H54 (cell line): ENCODE measurements around the gene PRAC1.
"Not testable (repeated sequence)": the region's sequence is repeated elsewhere in the genome, so short reads cannot be mapped to it uniquely, and the experiment has no call there.

Source experiments
- DNase-seq: peaks from one replicate; pipeline ENCODE4 v3.0.0; 2011; ENCODE audit warnings: low spot score, mixed read lengths; ENCODE audit not compliant: insufficient read length
- FAIRE-seq: peaks from 3 replicates; lab custom pipeline; 2011; peaks lifted over from hg19 to GRCh38; lab: Jason Lieb, UNC
- POLR2A ChIP-seq: IDR thresholded peaks from 2 replicates; pipeline ENCODE4 v1.6.1; 2011; ENCODE audit warnings: low read depth, mild to moderate bottlenecking, low read length

PRAC1 gene

GRCh38 chr17:48717367-48718226, 4.7 kb downstream of the PRAC1 start:
- DNase-seq (no peak), FAIRE-seq (no peak)
- no peak for TF ChIP-seq POLR2A

DNA sequence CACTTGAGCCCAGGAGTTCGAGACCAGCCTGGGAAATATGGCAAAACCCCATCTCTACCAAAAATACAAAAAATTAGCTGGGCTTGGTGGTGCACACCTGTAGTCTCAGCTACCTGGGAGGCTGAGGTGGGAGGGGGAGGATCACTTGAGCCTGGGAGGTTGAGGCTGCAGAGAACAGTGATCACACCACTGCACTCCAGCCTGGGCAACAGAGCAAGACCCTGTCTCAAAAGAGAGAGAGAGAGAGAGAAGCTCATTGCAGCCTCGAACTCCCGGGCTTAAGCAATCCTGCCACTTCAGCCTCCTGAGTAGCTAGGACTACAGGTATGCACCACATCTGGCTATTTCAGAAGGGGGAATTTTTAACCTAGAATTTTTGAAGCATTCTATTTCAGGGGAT, 5.8 kb downstream of the PRAC1 start:
- FAIRE-seq, DNase-seq: not testable (repeated sequence)

- no peak for TF ChIP-seq POLR2A
- no peak for DNase-seq
- FAIRE-seq, result no peak
Observed at GRCh38 chr17:48715496-48716399, 6.6 kb downstream of the PRAC1 start.

GRCh38 chr17:48711128-48711527, 11.2 kb downstream of the PRAC1 start:
- DNase-seq (no peak), FAIRE-seq (no peak)
- TF ChIP-seq POLR2A, result no peak

GRCh38 chr17:48704361-48705248, 17.7 kb downstream of the PRAC1 start:
- FAIRE-seq, result no peak
- no peak for DNase-seq
- TF ChIP-seq POLR2A, result no peak

DNA sequence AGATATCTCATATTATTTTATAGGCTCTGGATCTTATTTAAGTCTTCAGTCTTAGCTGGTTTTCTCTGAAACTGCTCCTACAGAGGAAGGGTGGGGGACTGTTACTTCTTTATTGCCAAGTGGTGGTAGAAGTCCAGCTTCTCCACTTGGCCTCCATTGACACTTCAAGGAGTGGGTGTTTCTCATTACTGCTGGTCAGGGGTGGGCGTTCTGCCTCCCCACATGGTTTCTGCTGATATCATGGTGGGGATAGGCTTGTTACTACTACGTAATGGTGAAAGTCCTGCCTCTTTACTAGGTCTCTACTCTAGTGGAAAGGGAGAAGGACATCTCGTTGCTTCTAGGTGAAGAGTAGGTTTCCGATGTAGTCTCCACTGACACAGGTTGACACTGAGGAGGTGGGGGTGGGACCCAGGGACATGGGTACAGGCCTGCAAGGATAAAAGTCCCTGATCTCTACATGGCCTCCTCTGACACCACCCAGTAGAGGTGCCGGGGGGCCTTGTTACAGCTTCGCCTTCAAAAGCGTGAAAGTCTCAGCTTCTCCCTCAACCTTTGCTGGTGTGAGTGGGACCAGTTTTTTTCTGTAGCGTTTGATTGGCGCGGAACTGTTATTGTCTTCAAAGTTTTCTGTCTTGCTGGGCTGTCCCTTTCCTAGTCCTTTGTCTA, 20.3 kb downstream of the PRAC1 start:
- DNase-seq, result no peak
- no peak for TF ChIP-seq POLR2A
- no peak for FAIRE-seq

- FAIRE-seq (no peak), DNase-seq (no peak)
- no peak for TF ChIP-seq POLR2A
Observed at GRCh38 chr17:48693178-48693577, 29.1 kb downstream of the PRAC1 start.

GRCh38 chr17:48692049-48692448, 30.3 kb downstream of the PRAC1 start:
- no peak for TF ChIP-seq POLR2A
- FAIRE-seq (no peak), DNase-seq (no peak)

DNA sequence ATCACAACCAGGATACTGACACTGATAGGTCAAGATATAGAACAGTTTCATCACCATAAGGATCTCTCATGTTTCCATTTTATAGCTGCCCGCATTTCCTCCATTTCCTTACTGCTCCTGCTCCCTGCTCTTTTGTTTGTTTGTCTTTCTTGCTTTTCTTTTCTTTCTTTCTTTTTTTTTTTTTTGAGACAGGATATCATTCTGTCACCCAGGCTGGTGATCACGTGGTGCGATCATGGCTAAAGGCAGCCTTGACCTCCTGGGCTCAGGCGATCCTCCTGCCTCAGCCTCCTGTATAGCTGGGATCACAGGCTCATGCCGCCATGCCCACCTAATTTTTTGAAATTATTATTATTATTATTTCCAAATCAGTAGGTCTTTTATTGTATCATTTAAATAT, 31.7 kb downstream of the PRAC1 start:
- no peak for DNase-seq
- TF ChIP-seq POLR2A, result no peak
- FAIRE-seq, result no peak

DNA sequence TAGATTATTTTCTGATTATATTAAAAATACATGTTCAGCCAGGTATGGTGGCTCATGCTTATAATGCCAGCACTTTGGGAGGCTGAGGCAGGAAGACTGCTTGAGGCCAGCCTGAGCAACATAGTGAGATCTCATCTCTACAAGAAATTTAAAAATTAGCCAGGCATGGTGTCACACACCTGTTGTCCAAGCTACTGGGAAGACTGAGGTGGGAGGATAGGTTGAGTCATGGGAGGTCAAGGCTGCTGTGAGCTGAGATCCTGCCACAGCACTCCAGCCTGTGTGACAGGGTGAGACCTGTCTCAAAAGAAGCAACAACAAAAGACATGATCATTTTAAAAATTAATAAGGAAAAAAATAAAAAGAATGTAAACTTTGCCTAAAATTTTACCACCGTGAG, 40.7 kb downstream of the PRAC1 start:
- FAIRE-seq, result no peak
- TF ChIP-seq POLR2A, result no peak
- no peak for DNase-seq

DNA sequence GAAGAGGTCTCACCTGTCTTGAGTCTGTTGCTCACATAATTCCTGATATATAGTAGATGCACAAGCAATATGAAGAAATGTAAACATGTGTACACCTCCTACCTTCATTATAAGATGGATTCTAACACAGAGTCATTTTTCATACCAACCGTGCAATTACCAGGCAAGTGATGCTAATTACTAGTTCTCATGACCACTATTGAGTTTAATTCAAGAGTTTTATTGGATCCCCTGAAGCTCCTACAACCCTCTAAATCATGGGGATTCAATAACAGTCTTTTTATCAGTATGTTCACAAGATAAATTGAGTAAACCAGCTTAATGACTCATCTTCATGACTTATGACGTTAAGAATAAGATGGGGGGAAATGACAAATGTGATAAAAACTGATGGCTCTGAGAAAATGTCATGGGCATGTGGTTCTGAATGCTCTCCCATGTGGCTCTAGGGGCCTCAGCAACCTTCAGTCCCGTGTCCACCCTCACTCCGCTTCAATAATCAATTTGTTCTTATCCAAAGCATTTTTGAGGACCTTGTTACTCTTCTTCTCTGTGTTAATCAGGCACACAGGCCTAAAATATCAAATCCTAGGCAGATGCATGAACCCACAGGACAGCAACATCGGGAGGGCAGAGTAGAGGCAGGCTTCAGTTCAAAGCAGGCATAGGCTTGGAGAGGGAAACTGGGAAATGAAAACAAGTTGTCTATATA, 42.8 kb downstream of the PRAC1 start:
- TF ChIP-seq POLR2A, result no peak
- FAIRE-seq (no peak), DNase-seq (no peak)

- DNase-seq, result peak; percentile 81
- TF ChIP-seq POLR2A, result no peak
- FAIRE-seq, result no peak
Observed at GRCh38 chr17:48678141-48678971, 44.0 kb downstream of the PRAC1 start.
